Dedifferentiated amniotic fluid mesenchymal stem cell (primary cell): Measurements from ENCODE around the gene SHISA5.
A peak's percentile ranks its signal among the peaks of the same experiment; 100 is the strongest.
"Not testable (repeated sequence)": the region's sequence is repeated elsewhere in the genome, so short reads cannot be mapped to it uniquely, and the experiment has no call there.

ENCODE experiments used
- DNase-seq: peaks from one replicate; pipeline ENCODE4 v3.0.0-alpha.2; 2016; ENCODE audit errors: extremely low spot score

SHISA5 gene

GRCh38 chr3:48519277-48519643, 15.3 kb upstream of the SHISA5 start:
- no peak for DNase-seq

- no peak for DNase-seq
Measured at GRCh38 chr3:48518638-48519276, 14.8 kb upstream of the SHISA5 start.

- DNase-seq: no peak
Measured at GRCh38 chr3:48518069-48518468, 14.1 kb upstream of the SHISA5 start.

- DNase-seq: no peak
Measured at GRCh38 chr3:48516571-48516970, 12.6 kb upstream of the SHISA5 start.

GRCh38 chr3:48514431-48515227, 10.7 kb upstream of the SHISA5 start:
- no peak for DNase-seq

- DNase-seq: no peak
Measured at GRCh38 chr3:48511551-48511950, 7.6 kb upstream of the SHISA5 start.

GRCh38 chr3:48507256-48508061, 3.5 kb upstream of the SHISA5 start:
- no peak for DNase-seq

- no peak for DNase-seq
Measured at GRCh38 chr3:48505968-48506504, 2.1 kb upstream of the SHISA5 start.

- DNase-seq: no peak
Measured at GRCh38 chr3:48505146-48505545, 1.2 kb upstream of the SHISA5 start.

GRCh38 chr3:48503401-48504050, 448 bp downstream of the SHISA5 start:
- DNase-seq: peak; percentile 32

GRCh38 chr3:48502728-48503168, 1.2 kb downstream of the SHISA5 start:
- DNase-seq: no peak

- DNase-seq: no peak
Measured at GRCh38 chr3:48502121-48502520, 1.9 kb downstream of the SHISA5 start.

- DNase-seq: no peak
Measured at GRCh38 chr3:48501196-48501595, 2.8 kb downstream of the SHISA5 start.

- DNase-seq: no peak
Measured at GRCh38 chr3:48500656-48501055, 3.3 kb downstream of the SHISA5 start.

GRCh38 chr3:48493203-48493501, 10.8 kb downstream of the SHISA5 start:
- DNase-seq: no peak

- DNase-seq: no peak
Measured at GRCh38 chr3:48492461-48493202, 11.3 kb downstream of the SHISA5 start.

- DNase-seq: no peak
Measured at GRCh38 chr3:48486952-48487351, 17.0 kb downstream of the SHISA5 start.

GRCh38 chr3:48482822-48483221, 21.2 kb downstream of the SHISA5 start:
- not testable (repeated sequence) for DNase-seq

GRCh38 chr3:48480891-48481290, 23.1 kb downstream of the SHISA5 start:
- DNase-seq: not testable (repeated sequence)

- DNase-seq: no peak
Measured at GRCh38 chr3:48478626-48479555, 25.1 kb downstream of the SHISA5 start.
